Endothelial cell (in vitro differentiated cells): ENCODE results near the gene FEZ2. TPM values are rescaled to one million over a fixed set of nuclear protein-coding genes. Genes with fewer than 3 reads are reported as not detected.
A peak's percentile ranks its signal among the peaks of the same experiment; 100 is the strongest.

Experiments used
- DNase-seq: peaks from one replicate; pipeline ENCODE4 v3.0.0; 2021; ENCODE audit warnings: low spot score
- H3K27ac Mint-ChIP-seq: one replicate; pipeline ENCODE4 v1.8.0; 2021; ENCODE audit warnings: mixed read lengths, inconsistent platforms; ENCODE audit not compliant: unreplicated experiment
- H3K27me3 Mint-ChIP-seq: one replicate; pipeline ENCODE4 v1.8.0; 2021; ENCODE audit warnings: mild to moderate bottlenecking, moderate library complexity, mixed read lengths, inconsistent platforms; ENCODE audit not compliant: unreplicated experiment
- H3K36me3 Mint-ChIP-seq: one replicate; pipeline ENCODE4 v1.8.0; 2021; ENCODE audit warnings: mild to moderate bottlenecking, low read depth, mixed read lengths, inconsistent platforms; ENCODE audit not compliant: unreplicated experiment
- H3K4me1 Mint-ChIP-seq: one replicate; pipeline ENCODE4 v1.8.0; 2021; ENCODE audit warnings: mild to moderate bottlenecking, mixed read lengths, inconsistent platforms; ENCODE audit not compliant: unreplicated experiment
- H3K4me3 Mint-ChIP-seq: one replicate; pipeline ENCODE4 v1.8.0; 2021; ENCODE audit warnings: mild to moderate bottlenecking, mixed read lengths, inconsistent platforms; ENCODE audit not compliant: unreplicated experiment
- H3K9me3 Mint-ChIP-seq: one replicate; pipeline ENCODE4 v1.8.0; 2021; ENCODE audit warnings: mixed read lengths, inconsistent platforms; ENCODE audit not compliant: unreplicated experiment
- total RNA-seq: library from RNA; stranded (reverse); fragmentation: NEBNext Ultra II Directional; extraction: Animal tissue kit (Norgen Biotek cat#: 25700); gene quantifications from one replicate; pipeline ENCODE4 v1.2.1, GENCODE V29; 2021; ENCODE audit not compliant: unreplicated experiment
- TF ChIP-seq, protein P1 (sequence below): fragments of 200-600 bp; sonication (generic); IDR thresholded peaks from one replicate; pipeline ENCODE4 v1.5.0; 2021; ENCODE audit warnings: antibody characterized with exemption; ENCODE audit not compliant: unreplicated experiment

FEZ2 gene
- total RNA-seq, 1 donor from 2014 or later = 40.8 TPM

DNA sequence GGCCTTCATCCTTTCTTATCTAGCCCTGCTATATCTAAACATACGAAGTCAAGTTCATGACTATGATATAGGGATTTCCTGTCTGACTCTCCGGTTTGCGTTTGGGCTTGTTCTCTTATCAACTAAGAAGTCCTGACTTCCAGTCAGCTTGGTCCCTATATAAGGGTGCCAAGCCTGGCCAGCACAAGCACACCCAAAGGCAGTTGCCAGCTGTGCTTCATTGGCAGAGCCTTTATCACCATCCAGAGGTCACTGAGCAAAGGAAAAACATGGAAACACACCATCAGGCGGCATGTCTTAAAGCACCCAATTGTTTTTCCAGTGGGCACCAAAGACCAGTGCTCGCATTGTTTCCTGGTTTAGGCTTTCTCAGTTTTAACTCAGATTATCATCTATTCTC, 72.7 kb downstream of the FEZ2 start:
- Mint-ChIP-seq H3K36me3 (peaks cover 37% of the 10 kb centered on the region), H3K4me3 (no peak overlapping the region), H3K27me3 (peaks cover under 1% of the 10 kb centered on the region), H3K4me1 (no peaks in the 10 kb centered on the region), H3K27ac (no peak overlapping the region), H3K9me3 (no peaks in the 10 kb centered on the region)
- TF ChIP-seq, protein P1, sequence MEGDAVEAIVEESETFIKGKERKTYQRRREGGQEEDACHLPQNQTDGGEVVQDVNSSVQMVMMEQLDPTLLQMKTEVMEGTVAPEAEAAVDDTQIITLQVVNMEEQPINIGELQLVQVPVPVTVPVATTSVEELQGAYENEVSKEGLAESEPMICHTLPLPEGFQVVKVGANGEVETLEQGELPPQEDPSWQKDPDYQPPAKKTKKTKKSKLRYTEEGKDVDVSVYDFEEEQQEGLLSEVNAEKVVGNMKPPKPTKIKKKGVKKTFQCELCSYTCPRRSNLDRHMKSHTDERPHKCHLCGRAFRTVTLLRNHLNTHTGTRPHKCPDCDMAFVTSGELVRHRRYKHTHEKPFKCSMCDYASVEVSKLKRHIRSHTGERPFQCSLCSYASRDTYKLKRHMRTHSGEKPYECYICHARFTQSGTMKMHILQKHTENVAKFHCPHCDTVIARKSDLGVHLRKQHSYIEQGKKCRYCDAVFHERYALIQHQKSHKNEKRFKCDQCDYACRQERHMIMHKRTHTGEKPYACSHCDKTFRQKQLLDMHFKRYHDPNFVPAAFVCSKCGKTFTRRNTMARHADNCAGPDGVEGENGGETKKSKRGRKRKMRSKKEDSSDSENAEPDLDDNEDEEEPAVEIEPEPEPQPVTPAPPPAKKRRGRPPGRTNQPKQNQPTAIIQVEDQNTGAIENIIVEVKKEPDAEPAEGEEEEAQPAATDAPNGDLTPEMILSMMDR = no peak
- DNase-seq = no peak

DNA sequence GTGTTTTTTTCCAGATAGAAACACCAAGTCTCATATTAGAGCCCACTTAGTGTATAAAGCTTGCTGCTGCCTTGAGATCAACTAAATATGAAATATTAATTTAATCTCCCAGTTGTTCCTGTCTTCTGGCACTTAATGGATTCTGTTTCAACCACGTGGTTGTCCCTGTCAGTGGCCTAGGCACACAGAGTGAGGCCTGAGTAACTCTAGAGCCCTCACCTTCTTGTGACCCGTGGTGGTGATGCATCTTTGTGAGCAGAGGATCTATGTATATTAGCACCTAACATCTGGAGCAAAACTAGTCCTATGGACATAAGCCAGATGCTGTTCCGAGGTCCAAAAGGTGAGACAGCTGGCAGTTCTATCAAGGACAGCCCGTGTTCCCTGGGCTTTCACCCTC, 74.8 kb downstream of the FEZ2 start:
- H3K36me3 Mint-ChIP-seq = peaks cover 41% of the 10 kb centered on the region

DNA sequence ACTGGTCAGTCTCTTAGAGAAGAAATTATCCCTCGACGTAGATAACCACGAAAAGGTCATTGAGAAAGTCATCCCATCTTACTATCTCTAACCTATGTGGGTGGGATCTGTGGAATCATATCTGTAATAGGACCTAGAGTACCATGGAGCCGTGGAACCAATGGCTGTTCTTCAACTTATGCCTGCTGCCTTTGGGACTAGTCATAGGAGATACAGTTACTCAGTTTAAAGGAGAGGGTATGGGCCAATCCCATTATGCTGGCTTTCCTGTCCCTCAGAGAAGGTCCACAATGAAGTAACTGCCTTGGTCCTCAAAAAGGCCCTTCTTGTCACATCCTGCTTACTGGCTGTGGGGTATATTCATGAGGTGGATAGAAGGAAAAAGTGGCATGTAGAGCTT, 77.5 kb downstream of the FEZ2 start:
- DNase-seq = no peak
- Mint-ChIP-seq H3K27ac (no peak overlapping the region), H3K4me3 (no peak overlapping the region), H3K4me1 (no peaks in the 10 kb centered on the region), H3K9me3 (no peaks in the 10 kb centered on the region), H3K36me3 (peaks cover 62% of the 10 kb centered on the region), H3K27me3 (peaks cover 2% of the 10 kb centered on the region)
- TF ChIP-seq, protein P1 = no peak

More for the DNA sequence above, 74.8 kb downstream of the FEZ2 start:
- no peak for DNase-seq
- TF ChIP-seq, protein P1 = no peak
- H3K4me3 Mint-ChIP-seq = peak overlapping the region; percentile 14
- H3K27ac Mint-ChIP-seq = no peak overlapping the region
- no peaks in the 10 kb centered on the region for H3K4me1 Mint-ChIP-seq
- H3K9me3 Mint-ChIP-seq = no peaks in the 10 kb centered on the region
- peaks cover 2% of the 10 kb centered on the region for H3K27me3 Mint-ChIP-seq

DNA sequence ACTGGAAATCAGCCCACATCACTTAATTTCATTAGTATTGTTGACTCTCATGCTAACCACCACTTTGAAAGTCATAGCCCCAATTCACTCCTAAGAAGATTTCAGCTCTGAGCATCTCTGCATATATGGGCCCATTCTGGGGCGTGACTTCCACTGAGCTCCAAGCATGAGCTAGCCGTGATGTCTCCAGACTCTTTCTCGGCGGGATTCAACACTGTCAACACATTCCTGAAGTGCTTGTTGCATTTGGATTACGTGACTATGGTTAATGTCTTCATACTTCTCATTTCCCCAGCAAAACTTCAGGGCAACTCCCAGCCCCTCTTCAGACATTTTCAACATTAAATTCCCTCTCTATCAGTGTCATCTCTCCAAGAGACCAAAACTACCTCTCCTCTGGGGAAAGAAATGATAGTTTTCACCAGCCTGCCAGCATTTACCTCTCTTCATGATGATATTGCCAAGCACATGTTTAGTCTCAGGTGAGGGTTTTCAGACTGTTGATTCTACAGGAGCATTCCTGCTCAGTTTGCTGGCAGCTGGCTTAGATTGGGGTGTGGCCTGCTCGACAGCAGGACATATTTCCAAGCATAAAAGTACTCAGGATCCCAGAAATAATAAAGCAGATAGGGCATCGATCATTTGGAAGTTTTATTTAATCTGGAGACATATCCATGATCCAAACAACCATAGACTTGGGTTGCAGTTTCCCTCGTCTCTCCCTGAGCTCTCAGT, 81.7 kb downstream of the FEZ2 start:
- Mint-ChIP-seq H3K4me1 (no peaks in the 10 kb centered on the region), H3K9me3 (no peaks in the 10 kb centered on the region), H3K36me3 (peaks cover 78% of the 10 kb centered on the region), H3K4me3 (peak overlapping the region; percentile 43), H3K27me3 (peaks cover 8% of the 10 kb centered on the region), H3K27ac (no peak overlapping the region)
- DNase-seq = no peak
- TF ChIP-seq, protein P1 = no peak

DNA sequence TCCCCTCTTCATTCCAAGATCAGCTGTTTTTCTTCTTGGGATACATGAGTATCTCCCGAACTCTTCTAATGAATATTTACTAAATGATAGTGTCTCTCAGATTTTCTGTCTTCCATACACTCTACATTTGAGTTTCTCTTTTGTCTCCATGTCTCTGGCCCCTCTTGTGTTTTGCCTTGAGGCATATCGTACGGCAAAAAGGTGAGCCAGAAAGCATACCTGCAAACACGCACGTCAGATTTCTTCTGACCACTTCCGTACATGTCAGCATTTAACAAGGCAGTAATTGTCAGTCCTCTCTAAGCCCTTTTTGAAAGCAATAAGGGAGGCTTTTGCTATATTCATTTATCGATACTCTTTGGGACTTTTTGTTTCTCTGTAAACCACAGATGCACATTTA, 82.4 kb downstream of the FEZ2 start:
- H3K9me3 Mint-ChIP-seq = no peaks in the 10 kb centered on the region
- no peak overlapping the region for H3K27ac Mint-ChIP-seq
- TF ChIP-seq, protein P1 = no peak
- no peak overlapping the region for H3K4me3 Mint-ChIP-seq
- peaks cover 8% of the 10 kb centered on the region for H3K27me3 Mint-ChIP-seq
- no peaks in the 10 kb centered on the region for H3K4me1 Mint-ChIP-seq
- peaks cover 75% of the 10 kb centered on the region for H3K36me3 Mint-ChIP-seq
- no peak for DNase-seq
